ENCODE measurements around the gene GLP1R.
"Not testable (repeated sequence)": the region's sequence is repeated elsewhere in the genome, so short reads cannot be mapped to it uniquely, and the experiment has no call there.

Gene GLP1R

DNA sequence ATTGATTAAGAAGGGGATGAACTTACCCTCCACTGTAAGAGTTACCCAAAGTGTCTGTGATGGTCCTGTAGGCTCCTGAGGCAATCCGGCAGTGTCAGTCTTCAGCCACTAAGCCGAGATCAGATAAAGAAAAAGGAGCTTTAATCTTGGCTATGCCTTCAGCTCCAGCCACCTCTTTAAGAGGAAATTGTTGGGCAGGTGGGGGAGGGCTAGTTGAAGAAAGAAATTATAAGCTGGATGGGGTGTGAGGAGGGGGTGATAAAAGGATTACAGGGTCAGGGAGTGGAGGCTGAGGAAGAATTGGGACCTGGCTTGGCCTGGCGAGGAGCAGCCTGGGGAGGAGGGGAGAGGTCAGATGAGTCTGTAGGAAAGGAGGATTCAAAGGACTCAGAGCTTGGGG lies 86.2 kb downstream of the GLP1R start:
- not testable (repeated sequence) for ATAC-seq

DNA sequence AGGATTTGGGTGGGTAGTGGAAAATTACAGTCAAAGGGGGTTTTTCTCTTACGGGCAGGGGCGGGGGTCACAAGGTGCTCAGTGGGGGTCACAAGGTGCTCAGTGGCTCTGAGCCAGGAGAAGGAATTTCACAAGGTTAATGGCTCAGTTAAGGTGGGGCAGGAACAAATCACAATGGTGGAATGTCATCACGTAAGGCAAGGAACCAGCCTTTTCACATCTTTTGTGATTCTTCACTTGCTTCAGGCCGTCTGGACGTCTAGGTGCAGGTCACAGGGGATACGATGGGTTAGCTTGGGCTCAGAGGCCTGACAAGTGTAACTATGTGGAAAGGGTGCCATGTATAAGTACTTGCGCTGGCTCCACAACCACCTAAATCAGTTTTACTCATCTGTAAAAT lies 87.6 kb downstream of the GLP1R start:
- not testable (repeated sequence) for ATAC-seq

DNA sequence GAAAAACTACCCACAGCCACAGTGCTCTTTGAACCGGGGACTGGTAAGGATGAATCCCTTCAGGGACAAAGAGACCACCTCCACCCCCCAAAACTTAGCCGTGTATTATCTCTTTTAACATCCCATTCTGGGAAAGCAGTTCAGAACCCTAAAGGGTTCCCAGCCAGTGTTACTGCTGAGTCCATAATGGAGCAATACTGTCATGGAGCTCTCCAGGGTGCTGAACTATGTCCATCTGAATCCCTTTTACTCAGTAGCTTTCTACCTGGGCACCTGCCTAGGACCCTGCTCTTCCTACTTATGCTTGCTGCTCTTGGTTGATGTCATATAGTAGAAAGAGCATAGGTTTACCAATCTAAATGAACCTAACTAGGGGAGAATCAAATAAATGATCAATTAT lies 88.7 kb downstream of the GLP1R start:
- no peak for ATAC-seq
